GM12878 (cell line): ENCODE data around the gene DCBLD1. TPM values are rescaled to one million over a fixed set of nuclear protein-coding genes. Genes with fewer than 3 reads are reported as not detected.

ENCODE experiments used
- ATAC-seq: fragments of 200-7000 bp; cut with Tn5 transposase; 3 replicates; pipeline ENCODE4 v1.9.1; 2020; ENCODE audit warnings: mild to moderate bottlenecking, moderate library complexity
- BruUV-seq: library from RNA; stranded (reverse); fragments of 400-500 nt; replicated peaks from 2 replicates; lab custom pipeline; 2021; lab: Mats Ljungman, UMichigan
- CTCF ChIA-PET: fragments of 300-600 bp; sonication (Branson Sonifier 250); formaldehyde crosslinking; extraction: SDS; loops from one replicate; lab custom pipeline; 2021; ENCODE audit warnings: inconsistent platforms; lab: Yijun Ruan, JAX
- POLR2A ChIA-PET: fragments of 350-600 bp; formaldehyde crosslinking; extraction: SDS; loops from one replicate; lab custom pipeline; 2021; ENCODE audit warnings: inconsistent platforms; lab: Charles Lee
- RAD21 ChIA-PET: fragments of 300-600 bp; sonication (Branson Sonifier 250); formaldehyde crosslinking; loops from one replicate; lab custom pipeline; 2023; ENCODE audit warnings: antibody characterized with exemption; ENCODE audit not compliant: unreplicated experiment; lab: Charles Lee
- SMC1A ChIA-PET: fragments of 300-600 bp; sonication (Branson Sonifier 250); formaldehyde crosslinking; loops from one replicate; lab custom pipeline; 2023; ENCODE audit not compliant: unreplicated experiment, uncharacterized antibody; lab: Charles Lee
- DNase-seq: peaks from one replicate; pipeline ENCODE4 v3.0.0-alpha.2; 2011; ENCODE audit warnings: low read depth, low spot score
- FAIRE-seq: peaks from 3 replicates; lab custom pipeline; 2011; peaks lifted over from hg19 to GRCh38; lab: Jason Lieb, UNC
- H2AFZ ChIP-seq: 2 replicates; pipeline ENCODE4 v1.6.0; 2011; ENCODE audit warnings: low read depth, low read length, control low read depth; ENCODE audit not compliant: control insufficient read depth
- H3K27ac ChIP-seq: 2 replicates; pipeline ENCODE4 v1.5.1; 2011; ENCODE audit warnings: control low read depth; ENCODE audit not compliant: control insufficient read depth, insufficient read depth
- H3K27me3 ChIP-seq, 2 experiments: replicated peaks in 1 of 2; 2 replicates each; pipeline versions ENCODE4 v1.6.0 to v1.6.1; 2011; ENCODE audit warnings: low read length in 1 of 2; ENCODE audit not compliant: control insufficient read depth in 2 of 2, insufficient read depth in 2 of 2
- H3K36me3 ChIP-seq, 2 experiments: 2 replicates each; pipeline ENCODE4 v1.5.1; 2011; ENCODE audit warnings: low read length in 1 of 2; ENCODE audit not compliant: control insufficient read depth in 2 of 2, insufficient read depth in 2 of 2
- H3K4me1 ChIP-seq: 2 replicates; pipeline ENCODE4 v1.6.1; 2011; ENCODE audit warnings: mild to moderate bottlenecking, low read length, moderate library complexity, mixed read lengths; ENCODE audit not compliant: control insufficient read depth, insufficient read depth
- H3K4me2 ChIP-seq: 2 replicates; pipeline ENCODE4 v1.6.0; 2011; ENCODE audit warnings: control low read depth; ENCODE audit not compliant: control insufficient read depth, insufficient read depth
- H3K4me3 ChIP-seq: fragments of 200-600 bp; sonication (generic); 2 replicates; pipeline ENCODE4 v1.5.1; 2016
- H3K79me2 ChIP-seq: 2 replicates; pipeline ENCODE4 v1.6.0; 2011; ENCODE audit warnings: low read length; ENCODE audit not compliant: control insufficient read depth, insufficient read depth
- H3K9ac ChIP-seq: 2 replicates; pipeline ENCODE4 v1.8.0; 2011; ENCODE audit warnings: low read length, control low read depth, mixed read lengths; ENCODE audit not compliant: control insufficient read depth, insufficient read depth
- H3K9me3 ChIP-seq: replicated peaks from 3 replicates; pipeline ENCODE4 v1.5.1; 2011; ENCODE audit warnings: mild to moderate bottlenecking, low read length; ENCODE audit not compliant: control insufficient read depth, insufficient read depth
- H4K20me1 ChIP-seq: 2 replicates; pipeline ENCODE4 v1.6.0; 2011; ENCODE audit not compliant: control insufficient read depth, insufficient read depth
- ASH2L ChIP-seq: fragments of 300-600, 200-600 bp; sonication (generic); IDR thresholded peaks from 2 replicates; pipeline ENCODE4 v1.6.1; 2017; ENCODE audit warnings: low read depth, mild to moderate bottlenecking, borderline replicate concordance
- BHLHE40 ChIP-seq, 2 experiments: fragments of 450-650 bp in 1 of 2; IDR thresholded peaks; 2 replicates each; pipeline ENCODE4 v1.6.1; 2011 to 2017; ENCODE audit warnings: low read depth in 2 of 2, borderline replicate concordance in 1 of 2, improper control_type of control experiment in 1 of 2, low read length in 1 of 2, mild to moderate bottlenecking in 1 of 2
- CBX5 ChIP-seq: sonication (generic); IDR thresholded peaks from 2 replicates; pipeline ENCODE4 v1.6.1; 2016; ENCODE audit warnings: low read depth, moderate library complexity, mild to moderate bottlenecking, inconsistent platforms
- CREB1 ChIP-seq: IDR thresholded peaks from 2 replicates; pipeline ENCODE4 v1.6.1; 2012; ENCODE audit warnings: low read depth, mild to moderate bottlenecking, inconsistent platforms
- DPF2 ChIP-seq: fragments of 450-650 bp; IDR thresholded peaks from 2 replicates; pipeline ENCODE4 v1.6.1; 2017; ENCODE audit warnings: mild to moderate bottlenecking
- ESRRA ChIP-seq: IDR thresholded peaks from 2 replicates; pipeline ENCODE4 v1.6.1; 2012; ENCODE audit warnings: mild to moderate bottlenecking, low read length, improper control_type of control experiment
- FOXK2 ChIP-seq: fragments of 450-650 bp; IDR thresholded peaks from 2 replicates; pipeline ENCODE4 v1.6.1; 2017; ENCODE audit warnings: mild to moderate bottlenecking, moderate library complexity
- HDAC6 ChIP-seq: fragments of 200-600 bp; sonication (generic); IDR thresholded peaks from one replicate; pipeline ENCODE4 v1.8.0; 2017; ENCODE audit warnings: antibody characterized with exemption; ENCODE audit not compliant: unreplicated experiment
- KLF5 ChIP-seq: fragments of 450-650 bp; IDR thresholded peaks from 2 replicates; pipeline ENCODE4 v1.6.1; 2014; ENCODE audit warnings: mild to moderate bottlenecking; ENCODE audit not compliant: partially characterized antibody
- MYB ChIP-seq: fragments of 150-350 bp; IDR thresholded peaks from 2 replicates; pipeline ENCODE4 v1.6.1; 2014; ENCODE audit warnings: mild to moderate bottlenecking, low read depth, low read length, borderline replicate concordance
- MYC ChIP-seq: IDR thresholded peaks from 2 replicates; pipeline ENCODE4 v1.6.1; 2011; ENCODE audit warnings: mild to moderate bottlenecking, low read length, moderate library complexity, inconsistent platforms; ENCODE audit not compliant: insufficient read depth, insufficient replicate concordance, insufficient read length, severe bottlenecking
- POLR2AphosphoS5 ChIP-seq: IDR thresholded peaks from 2 replicates; pipeline ENCODE4 v1.6.1; 2011; ENCODE audit warnings: mild to moderate bottlenecking, low read length, inconsistent platforms
- RCOR1 ChIP-seq: conservative IDR thresholded peaks from 2 replicates; pipeline ENCODE4 v1.6.1; 2012; ENCODE audit warnings: low read depth, low read length, improper control_type of control experiment
- SIN3A ChIP-seq: IDR thresholded peaks from 2 replicates; pipeline ENCODE4 v1.6.1; 2012; ENCODE audit warnings: low read depth, low read length, improper control_type of control experiment
- SUPT20H ChIP-seq: IDR thresholded peaks from 2 replicates; pipeline ENCODE4 v1.6.1; 2011; ENCODE audit warnings: low read depth, mild to moderate bottlenecking, low read length, moderate library complexity, borderline replicate concordance; ENCODE audit not compliant: control insufficient read depth
- ZNF24 ChIP-seq: fragments of 450-650 bp; IDR thresholded peaks from 2 replicates; pipeline ENCODE4 v1.6.1; 2017; ENCODE audit warnings: antibody characterized with exemption, mild to moderate bottlenecking
- ZZZ3 ChIP-seq: IDR thresholded peaks from 2 replicates; pipeline ENCODE4 v1.6.1; 2011; ENCODE audit warnings: low read depth; ENCODE audit not compliant: control insufficient read depth, insufficient read length
- WGBS: methylation state at CpG from one replicate; pipeline ENCODE4 v1.1.6; 2016; ENCODE audit warnings: low lambda C conversion rate; ENCODE audit not compliant: insufficient replicate concordance, insufficient coverage; ENCODE audit errors: missing lambda C conversion rate; 5-methylcytosine and 5-hydroxymethylcytosine counted together
- in situ Hi-C: fragments of 300-500 bp; cut with MboI; formaldehyde crosslinking; loops from 9 replicates; pipeline ENCODE4 v1.14.3; 2018; ENCODE audit warnings: mixed read lengths
- intact Hi-C: fragments of 100-400 bp; cut with micrococcal nuclease; formaldehyde crosslinking; loops from one replicate; pipeline ENCODE4 v1.14.2; 2022; ENCODE audit not compliant: unreplicated experiment
- polyA plus RNA-seq, 11 experiments: library from polyadenylated mRNA; depleted of rRNA in 4 of 11; unstranded in 6 of 11; stranded (reverse) in 5 of 11; fragments of >200 nt; fragmentation: Nextera tagmentation in 4 of 11; fragmentation: Illumina TruSeq in 1 of 11; extraction: Ambion mirVana in 4 of 11; extraction: Trizol in 1 of 11; gene quantifications; 1 replicate in 1 of 11; 2 replicates in 10 of 11; pipeline versions ENCODE4 v1.2.1 to v1.2.3, GENCODE V29; 2011 to 2016; ENCODE audit warnings: inconsistent platforms in 2 of 11, missing spikeins in 2 of 11, low read depth in 1 of 11
- total RNA-seq, 4 experiments: library from RNA; depleted of rRNA in 3 of 4; stranded (reverse); fragments of >200 nt in 3 of 4; fragmentation: Illumina TruSeq in 1 of 4; extraction: Trizol in 1 of 4; gene quantifications; 2 replicates each; pipeline versions ENCODE4 v1.2.1 to v1.2.3, GENCODE V29; 2013 to 2021
- TF ChIP-seq, protein P1 (sequence below): fragments of 450-650 bp; IDR thresholded peaks from 2 replicates; pipeline ENCODE4 v1.6.1; 2014; ENCODE audit warnings: mild to moderate bottlenecking
- TF ChIP-seq, protein P2 (sequence below): fragments of 450-650 bp; IDR thresholded peaks from 2 replicates; pipeline ENCODE4 v1.6.1; 2017; ENCODE audit warnings: borderline replicate concordance

The DCBLD1 gene
- total and polyA plus RNA-seq, 10 of the 15 experiments (the other 5 are each of a cell fraction or from before 2014, with no cell fraction given): 0.92 to 9.2 (median 8.3) TPM

DNA sequence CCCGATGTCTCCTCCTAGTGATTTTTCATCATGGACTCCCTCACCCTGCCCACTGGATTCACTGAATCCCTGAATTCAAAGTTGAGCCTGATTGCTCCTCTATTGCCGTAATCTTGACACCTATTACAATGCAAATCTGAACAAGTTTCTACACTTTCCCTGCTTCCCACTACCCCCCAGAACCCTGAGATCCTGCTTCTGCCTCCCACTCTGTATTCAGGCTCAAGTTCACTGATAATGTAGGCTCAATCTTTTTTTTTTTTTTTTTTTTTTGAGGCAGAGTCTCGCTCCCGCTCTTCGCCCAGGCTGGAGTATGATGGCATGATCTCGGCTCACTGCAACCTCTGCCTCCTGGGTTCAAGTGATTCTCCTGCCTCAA is 3.6 kb upstream of the DCBLD1 start (continued):
- TF ChIP-seq HDAC6 (no peak), ZZZ3 (no peak), KLF5 (no peak)
- TF ChIP-seq, all 136 proteins: peak for 0

DNA sequence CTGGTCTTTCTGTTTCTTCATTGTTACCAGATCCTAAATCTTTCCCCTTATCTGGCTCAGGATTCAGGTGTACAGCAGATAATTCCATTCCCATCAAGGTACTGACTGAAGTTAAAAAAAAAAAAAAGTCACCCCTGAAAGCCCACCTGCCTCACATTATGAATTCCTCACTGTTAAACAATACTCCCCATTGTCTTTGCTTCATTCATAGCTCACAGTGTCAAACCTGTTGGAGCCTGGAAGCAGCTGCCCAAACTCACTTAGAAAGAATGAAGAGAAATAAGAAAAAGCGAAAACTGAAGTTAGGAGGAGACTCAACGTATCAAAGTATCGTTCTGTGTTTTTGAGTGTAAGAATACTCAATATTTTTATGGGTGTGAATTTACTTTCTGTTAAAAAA is 1.8 kb upstream of the DCBLD1 start:
- Histone ChIP-seq H4K20me1 (no peaks in the 10 kb centered on the region), H3K79me2 (peaks cover 6% of the 10 kb centered on the region), H3K9ac (no peak overlapping the region), H3K27ac (no peak overlapping the region), H3K36me3 (no peaks in the 10 kb centered on the region), H3K27me3 (no peaks in the 10 kb centered on the region), H2AFZ (no peak overlapping the region), H3K4me1 (peaks cover 19% of the 10 kb centered on the region), H3K4me3 (no peak overlapping the region), H3K9me3 (no peaks in the 10 kb centered on the region), H3K4me2 (no peak overlapping the region)
- 99% methylated on average over 3 of the region's 3 CpGs for WGBS
- in situ Hi-C loops: no loop called here
- no peak for ATAC-seq
- no peak for DNase-seq
- BruUV-seq: no TSS peak
- no peak for FAIRE-seq
- intact Hi-C loops: no loop called here
- TF ChIP-seq RCOR1: no peak
- TF ChIP-seq, protein P1, sequence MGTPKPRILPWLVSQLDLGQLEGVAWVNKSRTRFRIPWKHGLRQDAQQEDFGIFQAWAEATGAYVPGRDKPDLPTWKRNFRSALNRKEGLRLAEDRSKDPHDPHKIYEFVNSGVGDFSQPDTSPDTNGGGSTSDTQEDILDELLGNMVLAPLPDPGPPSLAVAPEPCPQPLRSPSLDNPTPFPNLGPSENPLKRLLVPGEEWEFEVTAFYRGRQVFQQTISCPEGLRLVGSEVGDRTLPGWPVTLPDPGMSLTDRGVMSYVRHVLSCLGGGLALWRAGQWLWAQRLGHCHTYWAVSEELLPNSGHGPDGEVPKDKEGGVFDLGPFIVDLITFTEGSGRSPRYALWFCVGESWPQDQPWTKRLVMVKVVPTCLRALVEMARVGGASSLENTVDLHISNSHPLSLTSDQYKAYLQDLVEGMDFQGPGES: no peak
- TF ChIP-seq CBX5: no peak
- TF ChIP-seq DPF2: no peak
- TF ChIP-seq FOXK2: no peak
- TF ChIP-seq CREB1: no peak
- no peak for TF ChIP-seq POLR2AphosphoS5
- TF ChIP-seq SUPT20H: no peak
- no peak for TF ChIP-seq MYC
- TF ChIP-seq ZNF24: no peak
- TF ChIP-seq ESRRA: no peak
- no peak for TF ChIP-seq MYB
- TF ChIP-seq, protein P2, sequence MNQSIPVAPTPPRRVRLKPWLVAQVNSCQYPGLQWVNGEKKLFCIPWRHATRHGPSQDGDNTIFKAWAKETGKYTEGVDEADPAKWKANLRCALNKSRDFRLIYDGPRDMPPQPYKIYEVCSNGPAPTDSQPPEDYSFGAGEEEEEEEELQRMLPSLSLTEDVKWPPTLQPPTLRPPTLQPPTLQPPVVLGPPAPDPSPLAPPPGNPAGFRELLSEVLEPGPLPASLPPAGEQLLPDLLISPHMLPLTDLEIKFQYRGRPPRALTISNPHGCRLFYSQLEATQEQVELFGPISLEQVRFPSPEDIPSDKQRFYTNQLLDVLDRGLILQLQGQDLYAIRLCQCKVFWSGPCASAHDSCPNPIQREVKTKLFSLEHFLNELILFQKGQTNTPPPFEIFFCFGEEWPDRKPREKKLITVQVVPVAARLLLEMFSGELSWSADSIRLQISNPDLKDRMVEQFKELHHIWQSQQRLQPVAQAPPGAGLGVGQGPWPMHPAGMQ: no peak
- no peak for TF ChIP-seq ASH2L
- no peak for TF ChIP-seq SIN3A
- no peak for TF ChIP-seq BHLHE40 (IDR thresholded peaks at IDR 0.05; ENCODE audit: borderline replicate concordance in 1 of 2, low read depth in 2 of 2, low read length in 1 of 2)
- CTCF ChIA-PET: interaction anchor here (0.6 to 12.1 kb wide), 8 partner anchors 8 to 767 kb away, joined by 3 to 223 read pairs (median 12); no protein-coding TSS in a partner anchor
- SMC1A ChIA-PET: interaction anchor here (1.2 to 10.4 kb wide), 10 partner anchors 14 to 123 kb away, joined by 3 to 128 read pairs (median 6); partner anchors contain the start of gene GOPC
- POLR2A ChIA-PET: interaction anchor here (0.6 to 1.6 kb wide), 3 partner anchors 16 to 130 kb away, joined by 3 read pairs; no protein-coding TSS in a partner anchor
- RAD21 ChIA-PET: interaction anchor here (0.6 to 5.0 kb wide), 5 partner anchors 12 to 125 kb away, joined by 3 to 56 read pairs (median 4); no protein-coding TSS in a partner anchor
